ENCODE data around the gene IMMP2L.

GRCh38 chr7:110830778-110831177, 731.5 kb downstream of the IMMP2L start:
- TF ChIP-seq EZH2 (IDR thresholded peaks at IDR 0.05; ENCODE audit: insufficient read depth, poor library complexity, severe bottlenecking) = no peak
- TF ChIP-seq EZH2phosphoT487 (IDR thresholded peaks at IDR 0.05; ENCODE audit: insufficient read depth, low read depth) = no peak

Measured in GM23248 (cell line).